SK-N-SH treated with all-trans-retinoic acid at 6 μM for 48 hours (cell line): ENCODE data around the gene ATP6V1D.

Experiments used
- ARNTL ChIP-seq: fragments of 450-650 bp; formaldehyde crosslinking; IDR thresholded peaks from 2 replicates; pipeline ENCODE4 v1.5.0; 2020; ENCODE audit warnings: low read depth, mild to moderate bottlenecking, moderate library complexity, borderline replicate concordance
- CSDC2 ChIP-seq: fragments of 250-450 bp; sonication (Bioruptor Pico); IDR thresholded peaks from 2 replicates; pipeline ENCODE4 v1.5.0; 2020; ENCODE audit warnings: mild to moderate bottlenecking, moderate library complexity
- GLIS3 ChIP-seq: fragments of 250-450 bp; sonication (Bioruptor Pico); IDR thresholded peaks from 2 replicates; pipeline ENCODE4 v1.5.0; 2020; ENCODE audit warnings: mild to moderate bottlenecking, moderate library complexity
- ISL1 ChIP-seq: fragments of 250-450 bp; sonication (Bioruptor Pico); IDR thresholded peaks from 2 replicates; pipeline ENCODE4 v2.1.2; 2022; ENCODE audit warnings: mild to moderate bottlenecking, moderate library complexity
- PATZ1 ChIP-seq: fragments of 250-450 bp; sonication (Bioruptor Pico); IDR thresholded peaks from 2 replicates; pipeline ENCODE4 v1.8.0; 2020; ENCODE audit warnings: mild to moderate bottlenecking, moderate library complexity, borderline replicate concordance
- POU6F1 ChIP-seq: fragments of 250-450 bp; sonication (Bioruptor Pico); IDR thresholded peaks from 2 replicates; pipeline ENCODE4 v1.8.0; 2021; ENCODE audit warnings: low read depth, mild to moderate bottlenecking, moderate library complexity, borderline replicate concordance
- PPARA ChIP-seq: fragments of 250-450 bp; sonication (Bioruptor Pico); IDR thresholded peaks from 2 replicates; pipeline ENCODE4 v1.5.0; 2020; ENCODE audit warnings: mild to moderate bottlenecking, borderline replicate concordance
- RARB ChIP-seq: fragments of 250-450 bp; sonication (Bioruptor Pico); IDR thresholded peaks from 2 replicates; pipeline ENCODE4 v1.8.0; 2021; ENCODE audit warnings: mild to moderate bottlenecking, moderate library complexity
- TCF4 ChIP-seq: fragments of 250-450 bp; sonication (Bioruptor Pico); IDR thresholded peaks from 2 replicates; pipeline ENCODE4 v1.8.0; 2021; ENCODE audit warnings: mild to moderate bottlenecking, moderate library complexity, borderline replicate concordance
- TOX ChIP-seq: fragments of 250-450 bp; sonication (Bioruptor Pico); IDR thresholded peaks from 2 replicates; pipeline ENCODE4 v1.8.0; 2021; ENCODE audit warnings: mild to moderate bottlenecking, moderate library complexity, borderline replicate concordance
- ZC3H10 ChIP-seq: fragments of 250-450 bp; sonication (Bioruptor Pico); IDR thresholded peaks from 2 replicates; pipeline ENCODE4 v1.5.1; 2021; ENCODE audit warnings: mild to moderate bottlenecking, moderate library complexity
- ZFP30 ChIP-seq: fragments of 450-650 bp; formaldehyde crosslinking; IDR thresholded peaks from 2 replicates; pipeline ENCODE4 v1.5.0; 2022; ENCODE audit warnings: mild to moderate bottlenecking, moderate library complexity
- ZNF565 ChIP-seq: fragments of 450-650 bp; formaldehyde crosslinking; conservative IDR thresholded peaks from 2 replicates; pipeline ENCODE4 v1.5.0; 2020; ENCODE audit warnings: low read depth, mild to moderate bottlenecking, moderate library complexity

GRCh38 chr14:67389811-67390534, 30.4 kb upstream of the ATP6V1D start:
- no peak for TF ChIP-seq ISL1 (CRISPR knock-in tag)
- TF ChIP-seq PPARA (CRISPR knock-in tag): no peak
- no peak for TF ChIP-seq ARNTL (CRISPR knock-in tag)
- no peak for TF ChIP-seq RARB (CRISPR knock-in tag)
- TF ChIP-seq PATZ1 (CRISPR knock-in tag): no peak
- no peak for TF ChIP-seq ZFP30 (CRISPR knock-in tag)
- TF ChIP-seq ZNF565: no peak
- TF ChIP-seq TCF4 (CRISPR knock-in tag): no peak
- no peak for TF ChIP-seq CSDC2 (CRISPR knock-in tag)
- no peak for TF ChIP-seq TOX (CRISPR knock-in tag)
- no peak for TF ChIP-seq ZC3H10 (CRISPR knock-in tag)
- no peak for TF ChIP-seq GLIS3 (CRISPR knock-in tag)
- TF ChIP-seq POU6F1 (CRISPR knock-in tag): no peak
